Measurements from ENCODE around the gene AGFG2. TPM values are rescaled to one million over a fixed set of nuclear protein-coding genes. Genes with fewer than 3 reads are reported as not detected.
"Not testable (repeated sequence)": the region's sequence is repeated elsewhere in the genome, so short reads cannot be mapped to it uniquely, and the experiment has no call there.

The AGFG2 gene, protein sequence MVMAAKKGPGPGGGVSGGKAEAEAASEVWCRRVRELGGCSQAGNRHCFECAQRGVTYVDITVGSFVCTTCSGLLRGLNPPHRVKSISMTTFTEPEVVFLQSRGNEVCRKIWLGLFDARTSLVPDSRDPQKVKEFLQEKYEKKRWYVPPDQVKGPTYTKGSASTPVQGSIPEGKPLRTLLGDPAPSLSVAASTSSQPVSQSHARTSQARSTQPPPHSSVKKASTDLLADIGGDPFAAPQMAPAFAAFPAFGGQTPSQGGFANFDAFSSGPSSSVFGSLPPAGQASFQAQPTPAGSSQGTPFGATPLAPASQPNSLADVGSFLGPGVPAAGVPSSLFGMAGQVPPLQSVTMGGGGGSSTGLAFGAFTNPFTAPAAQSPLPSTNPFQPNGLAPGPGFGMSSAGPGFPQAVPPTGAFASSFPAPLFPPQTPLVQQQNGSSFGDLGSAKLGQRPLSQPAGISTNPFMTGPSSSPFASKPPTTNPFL
- 16.9 and 19.1 TPM in 2 replicates for total RNA-seq (2014; rRNA removed; shearing (Covaris generic))

DNA sequence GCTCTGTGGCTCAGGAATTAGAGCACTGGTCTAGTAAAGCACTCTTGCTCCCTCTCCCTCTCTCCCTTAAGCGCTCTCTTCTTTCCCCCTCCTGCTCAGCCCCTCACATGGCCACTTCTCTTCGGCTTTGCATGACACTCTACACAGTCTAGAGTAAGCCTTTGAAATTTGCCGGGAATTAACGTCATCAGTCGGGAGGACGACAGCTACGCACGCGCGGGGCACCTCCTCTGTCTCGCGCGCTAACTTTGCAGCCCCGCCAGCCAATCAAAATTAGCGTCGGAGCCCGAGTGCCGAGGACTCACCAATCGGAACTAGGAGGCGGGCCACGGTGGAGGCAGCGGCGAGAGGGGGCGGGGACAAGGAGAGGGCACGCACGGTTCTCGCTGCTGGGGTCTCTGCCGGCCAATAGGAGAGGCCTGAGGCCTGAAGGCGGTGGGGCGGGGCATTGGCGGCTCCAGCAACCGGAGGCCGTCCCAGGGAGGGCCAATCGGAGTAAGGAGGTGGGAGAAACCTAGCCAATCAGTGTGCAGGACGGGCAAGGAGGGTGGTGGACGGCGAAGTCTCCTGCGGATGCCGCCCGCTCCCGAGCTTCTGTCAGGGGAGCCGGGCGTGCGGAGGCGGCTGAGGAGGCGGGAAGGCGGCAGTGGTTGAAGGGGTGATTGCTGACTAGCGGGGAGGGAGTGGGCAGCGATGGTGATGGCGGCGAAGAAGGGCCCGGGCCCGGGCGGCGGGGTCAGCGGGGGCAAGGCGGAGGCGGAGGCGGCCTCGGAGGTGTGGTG, at the start of gene AGFG2:
Gene AGFG2, plus strand, starts transcription at position 550 of the 782 bp plus-strand sequence. Its CDS starts 144 bp downstream, at position 694.
- DNase-seq (ENCODE audit: low read depth): peak; percentile 100

- DNase-seq (ENCODE audit: low read depth): peak; percentile 95
Measured at GRCh38 chr7:100489824-100490223, 49.2 kb upstream of the AGFG2 start.

- no peak for DNase-seq (ENCODE audit: low read depth)
Measured at GRCh38 chr7:100490483-100491191, 48.4 kb upstream of the AGFG2 start.

DNA sequence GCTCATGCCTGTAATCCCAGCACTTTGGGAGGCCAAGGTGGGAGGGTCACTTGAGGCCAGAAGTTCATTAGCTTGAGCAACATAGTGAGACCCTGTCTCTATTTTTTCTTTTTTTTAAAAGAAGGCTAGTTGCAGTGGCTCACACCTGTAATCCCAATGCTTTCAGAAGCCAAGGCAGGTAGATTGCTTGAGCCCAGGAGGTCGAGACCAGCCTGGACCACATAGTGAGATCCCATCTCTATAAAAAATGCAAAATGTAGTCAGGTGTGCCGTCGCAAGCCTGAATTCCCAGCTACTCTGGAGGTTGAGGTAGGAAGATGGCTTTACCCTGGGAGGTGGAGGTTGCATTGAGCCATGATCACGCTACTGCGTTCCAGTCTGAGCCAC, 47.8 kb upstream of the AGFG2 start:
- no peak for DNase-seq (ENCODE audit: low read depth)

- no peak for DNase-seq (ENCODE audit: low read depth)
Measured at GRCh38 chr7:100492738-100493475, 46.1 kb upstream of the AGFG2 start.

GRCh38 chr7:100493476-100494264, 45.3 kb upstream of the AGFG2 start:
- peak; percentile 65 for DNase-seq (ENCODE audit: low read depth)

DNA sequence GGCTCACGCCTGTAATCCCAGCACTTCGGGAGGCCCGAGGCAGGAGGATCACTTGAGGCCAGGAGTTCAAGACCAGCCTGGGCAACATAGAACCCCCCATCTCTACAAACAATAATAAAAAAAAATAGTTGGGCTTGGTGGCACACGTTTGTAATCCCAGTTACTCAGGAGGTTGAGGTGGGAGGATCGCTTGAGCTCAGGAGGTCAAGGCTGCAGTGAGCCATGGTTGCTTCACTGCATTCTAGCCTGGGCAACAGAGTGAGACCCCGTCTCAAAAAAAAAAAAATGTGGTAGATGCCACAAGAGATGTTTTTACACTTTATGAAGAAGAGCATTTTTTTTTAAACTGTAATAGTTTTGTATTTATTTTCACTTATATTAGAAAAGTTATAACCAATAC, 42.5 kb upstream of the AGFG2 start:
- no peak for DNase-seq (ENCODE audit: low read depth)

DNA sequence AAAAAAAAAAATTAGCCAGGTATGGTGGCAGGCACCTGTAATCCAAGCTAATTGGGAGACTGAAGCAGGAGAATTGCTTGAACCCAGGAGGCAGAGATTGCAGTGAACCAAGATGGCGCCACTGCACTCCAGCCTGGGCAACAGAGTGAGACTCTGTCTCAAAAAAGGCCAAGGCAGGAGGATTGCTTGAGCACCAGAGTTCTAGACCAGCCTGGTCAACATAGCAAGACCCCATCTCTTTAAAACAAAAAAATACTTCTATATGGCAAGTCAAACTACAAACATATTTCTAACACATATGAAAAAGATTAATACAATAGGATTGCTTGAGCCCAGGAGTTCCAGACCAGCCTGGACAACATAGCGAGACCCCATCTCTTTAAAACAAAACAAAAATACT, 38.3 kb upstream of the AGFG2 start:
- not testable (repeated sequence) for DNase-seq (ENCODE audit: low read depth)

- DNase-seq (ENCODE audit: low read depth): not testable (repeated sequence)
Measured at GRCh38 chr7:100504031-100504430, 35.0 kb upstream of the AGFG2 start.

GRCh38 chr7:100504887-100505611, 34.0 kb upstream of the AGFG2 start:
- DNase-seq (ENCODE audit: low read depth): no peak

DNA sequence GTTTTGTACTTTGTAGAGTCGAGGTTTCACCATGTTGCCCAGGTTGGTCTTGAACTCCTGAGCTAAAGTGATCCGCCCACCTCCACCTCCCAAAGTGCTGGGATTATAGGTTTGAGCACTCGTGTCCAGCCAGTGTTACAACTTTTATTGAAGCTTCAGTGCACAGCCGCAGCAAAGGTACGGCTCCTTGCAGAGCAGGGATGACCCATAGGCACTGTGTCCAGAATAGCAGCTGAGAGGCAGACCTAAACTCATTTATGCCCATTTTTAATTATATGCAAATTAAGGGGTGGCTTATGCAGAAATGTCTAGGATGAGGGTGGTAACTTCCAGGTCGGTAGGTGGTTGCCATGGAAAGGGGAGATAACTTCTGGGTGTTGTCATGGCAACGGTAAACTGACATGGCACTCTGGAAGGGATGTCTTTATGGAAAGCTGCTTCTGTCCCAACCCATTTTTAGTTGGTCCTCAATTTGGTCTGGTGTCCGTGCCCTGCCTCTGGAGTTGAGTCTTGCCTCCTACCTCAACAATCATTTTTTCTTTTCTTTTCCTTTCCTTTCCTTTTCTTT, 32.6 kb upstream of the AGFG2 start:
- DNase-seq (ENCODE audit: low read depth): no peak

- peak; percentile 97 for DNase-seq (ENCODE audit: low read depth)
Measured at GRCh38 chr7:100509231-100509630, 29.8 kb upstream of the AGFG2 start.

DNA sequence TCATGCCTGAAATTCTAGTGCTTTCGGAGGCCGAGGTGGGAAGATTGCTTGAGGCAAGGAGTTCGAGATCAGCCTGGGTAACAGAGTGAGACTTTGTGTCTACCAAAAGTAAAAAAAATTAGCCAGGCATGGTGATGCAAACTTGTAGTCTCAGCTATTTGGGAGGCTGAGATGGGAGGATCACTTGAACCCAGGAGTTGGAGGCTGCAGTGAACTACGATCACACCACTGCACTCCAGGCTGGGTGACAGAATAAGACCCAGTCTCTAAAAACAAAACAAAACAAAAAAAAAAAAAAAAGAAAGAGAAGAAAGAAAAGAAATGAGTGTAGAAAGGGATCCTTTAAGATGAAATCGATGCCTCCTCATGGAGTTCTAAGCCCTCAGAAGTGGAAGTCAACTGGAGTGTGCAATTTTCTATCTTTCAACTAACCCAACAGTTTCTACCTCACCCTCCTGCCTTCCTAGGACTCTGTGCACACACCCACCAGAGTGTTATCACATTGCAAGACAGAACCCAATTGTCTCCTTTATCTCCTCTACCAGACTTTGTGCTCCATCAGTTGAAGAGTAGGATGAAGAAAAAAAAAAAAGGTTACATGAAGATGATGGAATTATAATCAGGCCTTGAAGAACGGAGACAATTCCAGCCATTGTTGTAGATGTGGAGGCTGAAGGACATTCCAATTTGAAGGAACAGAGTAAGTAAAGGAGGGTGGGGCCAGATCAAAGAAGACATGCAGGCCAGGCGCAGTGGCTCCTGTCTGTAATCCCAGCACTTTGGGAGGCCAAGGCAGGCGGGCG, 28.4 kb upstream of the AGFG2 start:
- no peak for DNase-seq (ENCODE audit: low read depth)

DNA sequence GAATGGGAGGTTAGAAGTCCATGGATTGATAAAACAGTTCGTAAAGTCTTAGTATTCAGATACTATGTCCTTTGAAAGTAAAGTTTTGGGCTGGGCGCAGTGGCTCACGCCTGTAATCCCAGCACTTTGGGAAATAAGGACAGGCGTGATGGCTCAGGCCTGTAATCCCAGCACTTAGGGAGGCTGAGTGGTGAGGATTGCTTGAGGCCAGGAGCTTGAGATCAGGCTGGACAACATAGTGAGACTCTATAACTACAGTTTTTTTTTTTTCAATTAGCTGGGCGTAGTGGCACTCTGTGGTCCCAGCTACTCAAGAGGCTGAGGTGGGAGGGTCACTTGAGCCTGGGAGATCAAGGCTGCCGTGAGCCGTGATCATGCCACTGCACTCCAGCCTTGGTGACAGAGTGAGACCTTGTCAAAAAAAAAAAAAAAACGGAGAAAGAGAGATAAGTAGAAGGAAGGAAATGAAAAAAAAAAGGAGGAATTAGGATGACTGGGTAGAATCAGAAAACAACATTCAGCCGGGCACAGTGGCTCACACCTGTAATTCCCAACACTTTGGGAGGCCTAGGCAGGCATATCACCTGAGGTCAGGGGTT, 25.7 kb upstream of the AGFG2 start:
- DNase-seq (ENCODE audit: low read depth): no peak

DNA sequence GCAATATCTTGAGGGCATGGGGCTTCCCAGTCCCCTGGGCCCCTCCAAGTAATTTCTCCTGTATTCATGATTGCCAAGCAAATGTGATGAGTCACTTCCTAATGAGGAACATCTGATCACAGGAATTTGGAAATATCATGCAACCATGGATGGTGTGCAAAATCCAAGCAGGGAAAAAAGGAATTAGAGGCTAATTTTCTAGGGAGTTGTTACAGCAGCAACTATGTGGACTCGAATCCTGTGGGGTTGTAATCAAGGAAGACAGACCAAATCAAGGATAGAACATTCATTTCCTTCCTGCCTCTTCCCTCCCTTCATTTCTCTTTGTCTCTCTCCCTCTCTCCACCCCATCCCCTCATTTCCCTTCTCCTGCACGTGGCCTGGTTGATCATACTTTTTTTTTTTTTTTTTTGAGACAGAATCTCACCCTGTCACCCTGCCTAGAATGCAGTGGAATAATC, 23.9 kb upstream of the AGFG2 start:
- peak; percentile 75 for DNase-seq (ENCODE audit: low read depth)

GRCh38 chr7:100516135-100516812, 22.7 kb upstream of the AGFG2 start:
- DNase-seq (ENCODE audit: low read depth): peak; percentile 94

DNA sequence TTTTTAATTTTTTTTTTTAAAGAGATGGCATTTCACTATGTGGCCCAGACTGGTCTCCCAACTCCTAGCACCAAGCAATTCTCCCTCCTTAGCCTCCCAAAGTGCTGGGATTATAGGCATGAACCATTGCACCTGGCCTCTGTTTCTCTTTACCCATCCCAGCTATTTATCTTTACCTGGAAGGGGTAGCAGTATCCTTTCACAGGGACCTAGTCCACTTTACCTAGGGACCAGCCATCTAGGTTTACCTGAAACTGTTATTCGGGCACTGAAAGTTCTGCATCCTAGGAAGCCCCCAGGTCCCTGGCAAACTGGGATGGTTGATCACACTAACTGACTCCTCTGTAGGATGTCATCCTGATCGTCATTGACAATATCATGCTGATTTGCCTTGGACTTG, 21.7 kb upstream of the AGFG2 start:
- DNase-seq (ENCODE audit: low read depth): no peak

DNA sequence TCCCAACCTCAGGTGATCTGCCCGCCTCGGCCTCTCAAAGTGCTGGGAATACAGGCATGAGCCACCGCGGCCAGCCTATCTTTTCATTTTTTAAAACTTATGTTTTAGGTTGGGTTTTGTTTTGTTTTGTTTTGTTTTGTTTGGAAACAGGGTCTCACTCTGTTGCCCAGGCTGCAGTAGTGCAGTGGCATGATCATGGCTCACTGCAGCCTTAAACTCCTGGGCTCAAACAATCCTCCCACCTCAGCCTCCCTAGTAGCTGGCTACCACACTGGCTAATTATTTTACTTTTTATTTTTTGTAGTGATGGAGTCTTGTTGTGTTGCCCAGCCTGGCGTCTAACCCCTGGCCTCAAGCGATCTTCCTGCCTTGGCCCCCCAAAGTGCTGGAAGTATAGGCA, 19.4 kb upstream of the AGFG2 start:
- no peak for DNase-seq (ENCODE audit: low read depth)

Measured in Daoy (cell line).